Brain pericyte (primary cell): Measurements from ENCODE around the gene CES4A.

Source experiments
- DNase-seq: peaks from one replicate; pipeline ENCODE4 v3.0.0-alpha.2; 2012; ENCODE audit warnings: low read depth, low spot score

The CES4A gene

GRCh38 chr16:67050796-67051195, 62.4 kb downstream of the CES4A start:
- DNase-seq, result no peak

- DNase-seq, result no peak
Measured at GRCh38 chr16:67052399-67052798, 64.0 kb downstream of the CES4A start.

- no peak for DNase-seq
Measured at GRCh38 chr16:67053767-67054334, 65.5 kb downstream of the CES4A start.

GRCh38 chr16:67054901-67055300, 66.5 kb downstream of the CES4A start:
- no peak for DNase-seq

GRCh38 chr16:67055712-67056487, 67.5 kb downstream of the CES4A start:
- DNase-seq, result peak; percentile 72
